NB4 (cell line): ENCODE results near the gene KCNJ8.

Experiments used
- MAX ChIP-seq: IDR thresholded peaks from 2 replicates; pipeline ENCODE4 v1.6.1; 2011; ENCODE audit warnings: low read depth, low read length
- TF ChIP-seq, protein P1 (sequence below): IDR thresholded peaks from one replicate; pipeline ENCODE4 v1.5.1; 2012; ENCODE audit warnings: low read depth, low read length

- no peak for TF ChIP-seq MAX
- TF ChIP-seq, protein P1, sequence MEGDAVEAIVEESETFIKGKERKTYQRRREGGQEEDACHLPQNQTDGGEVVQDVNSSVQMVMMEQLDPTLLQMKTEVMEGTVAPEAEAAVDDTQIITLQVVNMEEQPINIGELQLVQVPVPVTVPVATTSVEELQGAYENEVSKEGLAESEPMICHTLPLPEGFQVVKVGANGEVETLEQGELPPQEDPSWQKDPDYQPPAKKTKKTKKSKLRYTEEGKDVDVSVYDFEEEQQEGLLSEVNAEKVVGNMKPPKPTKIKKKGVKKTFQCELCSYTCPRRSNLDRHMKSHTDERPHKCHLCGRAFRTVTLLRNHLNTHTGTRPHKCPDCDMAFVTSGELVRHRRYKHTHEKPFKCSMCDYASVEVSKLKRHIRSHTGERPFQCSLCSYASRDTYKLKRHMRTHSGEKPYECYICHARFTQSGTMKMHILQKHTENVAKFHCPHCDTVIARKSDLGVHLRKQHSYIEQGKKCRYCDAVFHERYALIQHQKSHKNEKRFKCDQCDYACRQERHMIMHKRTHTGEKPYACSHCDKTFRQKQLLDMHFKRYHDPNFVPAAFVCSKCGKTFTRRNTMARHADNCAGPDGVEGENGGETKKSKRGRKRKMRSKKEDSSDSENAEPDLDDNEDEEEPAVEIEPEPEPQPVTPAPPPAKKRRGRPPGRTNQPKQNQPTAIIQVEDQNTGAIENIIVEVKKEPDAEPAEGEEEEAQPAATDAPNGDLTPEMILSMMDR, result no peak
Observed at GRCh38 chr12:21813751-21814150, 39.2 kb upstream of the KCNJ8 start.
